HG03135 (cell line): ENCODE data around the gene ARHGAP25.

Experiments
- ATAC-seq: cut with Tn5 transposase; IDR thresholded peaks from one replicate; pipeline ENCODE4 v1.9.1; 2021; ENCODE audit warnings: mild to moderate bottlenecking, moderate library complexity; ENCODE audit not compliant: unreplicated experiment

ARHGAP25 gene

DNA sequence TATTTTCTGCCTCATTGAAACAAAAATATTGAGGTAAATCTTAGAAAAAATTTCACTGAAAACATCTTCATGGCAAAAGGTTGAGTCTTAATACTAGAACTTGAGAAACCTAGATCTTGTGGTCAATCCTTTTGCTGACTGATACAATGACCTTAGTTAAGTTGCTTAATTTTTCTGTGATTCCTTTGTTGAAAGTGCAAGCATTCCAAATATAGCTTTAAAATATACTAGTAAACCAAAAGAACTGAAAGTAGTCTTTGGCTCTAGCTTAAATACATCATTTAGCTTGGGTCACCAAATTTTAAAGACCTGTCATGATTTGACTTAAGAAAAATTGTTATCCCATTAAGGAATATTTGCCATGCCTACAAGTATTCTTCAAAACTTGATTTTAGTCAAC is 119.9 kb downstream of the ARHGAP25 start:
- ATAC-seq, result no peak

DNA sequence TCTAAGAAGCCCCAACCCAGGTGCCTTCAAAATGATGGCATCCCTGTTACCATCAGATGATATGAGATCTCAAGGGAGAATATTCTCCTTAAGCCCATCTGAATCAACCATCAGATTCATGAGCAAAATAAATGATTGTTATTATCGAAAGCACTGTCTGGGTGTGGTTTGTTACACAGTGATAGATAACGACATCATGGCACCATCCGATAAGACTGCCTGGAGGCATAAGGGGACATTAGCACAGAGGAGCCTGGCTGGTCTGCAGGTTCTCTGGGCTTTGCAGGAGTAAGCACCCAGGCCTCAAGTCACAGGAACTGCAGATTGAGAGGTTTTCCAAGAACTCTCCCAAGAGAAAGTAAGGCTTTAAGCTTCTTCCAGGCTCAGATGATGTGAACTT is 120.9 kb downstream of the ARHGAP25 start:
- ATAC-seq, result no peak

DNA sequence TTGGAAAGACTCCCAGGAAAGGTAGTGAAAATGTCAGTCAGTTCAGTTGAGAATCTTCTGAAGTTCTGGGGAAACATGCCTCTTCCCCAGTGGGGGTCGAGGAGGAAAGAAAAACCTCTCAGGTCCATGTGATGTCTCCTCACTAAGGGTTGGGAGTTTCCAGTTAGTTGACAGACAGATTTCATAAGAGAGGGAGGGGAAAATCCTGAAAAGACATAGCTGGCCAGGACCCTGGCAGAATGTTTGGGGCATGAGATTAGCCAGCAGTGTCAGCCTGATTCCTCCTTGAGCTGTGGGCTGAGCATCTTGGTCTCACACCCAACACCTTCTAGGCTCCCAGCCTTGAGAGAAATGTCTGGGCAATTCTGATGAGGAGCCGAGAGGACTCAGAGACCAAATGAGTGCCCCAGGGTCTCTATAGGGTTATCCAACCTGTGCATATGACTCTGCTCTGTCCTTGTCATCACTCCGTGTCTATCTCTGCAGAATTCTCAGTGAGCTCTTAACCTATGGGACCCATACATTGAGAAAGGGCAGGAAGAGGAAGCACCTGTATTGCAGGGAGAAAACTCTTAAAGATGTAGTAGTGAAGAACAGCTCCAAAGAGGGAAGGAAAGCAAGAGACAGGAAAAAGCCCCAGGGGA is 122.7 kb downstream of the ARHGAP25 start:
- ATAC-seq, result no peak

DNA sequence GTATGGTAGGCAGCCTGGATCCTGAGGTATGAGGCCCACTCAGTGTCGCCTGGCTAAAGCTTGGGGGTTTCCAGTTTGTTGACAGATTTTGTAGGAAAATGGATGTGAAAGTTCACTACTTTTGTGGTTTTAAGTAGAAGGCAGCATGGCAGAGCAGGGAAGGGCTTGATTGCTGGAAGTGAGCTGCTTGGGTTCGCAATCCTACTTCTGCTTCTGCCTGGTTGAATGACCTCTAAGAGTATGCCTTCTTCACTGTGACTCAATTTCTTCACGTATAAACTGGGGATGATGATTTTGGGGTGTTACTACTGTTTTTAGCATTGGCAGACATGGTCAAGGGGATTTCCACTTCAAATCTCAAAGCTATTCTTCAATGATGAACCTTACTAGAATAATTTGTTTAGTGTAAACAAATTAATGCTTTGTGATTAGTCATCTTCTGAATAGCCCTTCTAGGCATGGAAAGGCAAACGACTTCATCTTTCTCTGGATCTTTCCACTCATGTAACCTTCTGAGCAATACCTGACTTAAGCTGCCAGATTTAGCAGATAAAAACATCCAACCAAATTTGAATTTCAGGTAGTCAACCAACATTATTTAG is 123.3 kb downstream of the ARHGAP25 start:
- ATAC-seq, result no peak

DNA sequence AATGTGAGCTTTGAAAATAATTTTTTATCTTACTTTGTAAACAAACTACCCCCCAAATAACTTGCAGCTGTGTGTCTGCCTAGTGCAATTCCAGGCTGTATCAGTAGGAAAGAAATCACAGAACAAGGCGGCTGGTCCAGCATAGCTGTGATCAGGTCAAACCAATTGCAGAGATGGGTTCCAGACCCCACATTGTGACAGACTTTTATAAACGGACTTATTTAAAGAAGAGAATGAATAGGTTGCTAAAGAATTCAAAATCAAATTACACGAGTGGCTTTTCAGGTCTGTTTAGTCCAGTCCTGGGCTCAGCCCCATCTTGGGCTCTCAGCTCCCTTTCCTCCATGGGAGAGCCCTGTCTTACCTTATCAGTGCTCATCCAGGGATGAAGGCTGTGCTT is 125.5 kb downstream of the ARHGAP25 start:
- ATAC-seq, result no peak

DNA sequence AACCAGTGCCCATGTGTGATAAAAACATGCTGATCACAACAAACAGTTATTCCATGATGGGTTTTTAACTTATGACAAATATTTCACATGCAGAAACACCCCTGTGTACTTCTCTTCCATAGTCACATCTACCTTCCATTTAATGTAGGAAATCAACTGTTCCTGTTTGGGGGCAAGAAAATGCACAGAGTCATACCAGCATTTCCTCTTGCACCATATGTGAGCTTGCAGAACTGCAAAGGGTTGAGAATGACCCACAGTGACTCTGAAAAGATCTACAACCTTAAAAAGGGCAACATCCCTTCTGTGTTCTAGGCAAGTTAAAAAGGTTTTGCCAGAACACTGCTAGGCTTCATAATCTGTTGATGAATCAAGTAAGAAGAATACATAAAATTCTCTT is 126.7 kb downstream of the ARHGAP25 start:
- no peak for ATAC-seq

DNA sequence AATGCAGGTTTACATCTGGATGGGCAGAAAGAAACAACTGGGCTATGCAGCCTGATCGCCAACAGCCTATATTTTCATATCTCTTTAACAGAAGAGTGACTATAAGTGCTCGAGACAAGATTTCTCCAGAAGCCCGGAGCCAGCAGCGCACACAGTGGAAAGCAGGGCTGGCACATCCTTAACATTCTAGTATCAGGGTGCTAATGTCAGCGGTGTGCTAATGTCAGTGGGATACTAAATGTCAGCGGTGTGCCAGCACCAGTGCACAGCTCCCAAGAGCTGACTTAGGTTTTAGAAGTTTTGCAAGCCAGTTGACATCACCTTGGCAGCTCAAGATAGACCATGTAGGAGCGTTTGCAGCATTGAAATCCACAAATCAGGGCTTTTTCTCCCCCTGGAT is 128.3 kb downstream of the ARHGAP25 start:
- ATAC-seq, result no peak

DNA sequence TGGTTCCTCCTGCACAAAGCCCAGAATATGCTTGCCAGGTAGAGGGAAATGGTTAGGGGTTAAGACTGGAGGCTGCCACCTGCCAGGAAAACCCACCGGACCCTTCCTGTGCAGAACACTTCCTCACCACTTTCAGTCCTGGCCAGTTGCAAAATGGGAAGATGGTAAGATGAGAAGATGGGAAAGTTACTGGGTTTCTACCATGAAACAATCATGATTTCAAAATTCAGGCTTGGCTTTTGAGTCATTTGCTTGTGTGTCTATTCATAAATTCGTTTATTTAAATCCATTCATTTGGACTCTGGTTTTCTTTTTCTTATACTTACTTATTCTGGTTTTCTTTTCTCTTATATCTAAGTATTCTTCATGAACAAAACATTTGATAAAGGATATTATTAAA is 129.4 kb downstream of the ARHGAP25 start:
- no peak for ATAC-seq

DNA sequence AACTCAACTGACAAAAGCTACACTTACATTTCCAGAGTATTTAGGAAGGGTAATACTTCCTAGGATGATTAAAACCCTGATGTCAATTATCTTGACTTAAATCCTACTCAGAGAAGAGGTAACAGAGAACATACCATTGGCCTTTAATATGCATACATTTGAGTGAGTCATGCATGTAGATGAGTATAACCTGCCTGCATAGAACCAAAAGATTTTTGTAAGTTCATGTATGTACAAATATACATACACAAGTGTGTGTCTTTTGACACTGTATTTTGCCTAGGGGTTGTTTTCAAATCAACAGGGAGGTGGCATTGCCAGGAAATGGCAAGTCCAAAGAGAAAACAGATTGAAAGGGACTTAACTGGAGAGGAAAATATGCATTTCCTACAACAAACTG is 130.5 kb downstream of the ARHGAP25 start:
- no peak for ATAC-seq

DNA sequence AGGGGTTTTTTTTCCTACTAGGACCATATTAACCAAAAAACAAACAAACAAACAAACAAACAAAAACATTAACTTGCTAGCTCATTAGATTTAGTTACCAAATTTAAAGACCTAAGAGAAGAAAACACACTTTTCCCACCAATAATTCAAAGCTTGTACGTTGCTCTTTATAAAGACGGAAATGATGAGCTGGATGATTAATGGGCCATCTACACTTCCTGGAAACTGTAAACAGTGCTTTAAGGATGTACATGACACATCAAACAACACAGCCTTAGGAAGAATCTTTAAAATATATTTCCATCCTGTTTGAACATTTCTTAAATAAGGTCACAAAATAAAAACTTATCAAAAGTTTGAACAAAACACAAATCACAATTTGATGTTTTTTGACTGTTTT is 135.6 kb downstream of the ARHGAP25 start:
- no peak for ATAC-seq

DNA sequence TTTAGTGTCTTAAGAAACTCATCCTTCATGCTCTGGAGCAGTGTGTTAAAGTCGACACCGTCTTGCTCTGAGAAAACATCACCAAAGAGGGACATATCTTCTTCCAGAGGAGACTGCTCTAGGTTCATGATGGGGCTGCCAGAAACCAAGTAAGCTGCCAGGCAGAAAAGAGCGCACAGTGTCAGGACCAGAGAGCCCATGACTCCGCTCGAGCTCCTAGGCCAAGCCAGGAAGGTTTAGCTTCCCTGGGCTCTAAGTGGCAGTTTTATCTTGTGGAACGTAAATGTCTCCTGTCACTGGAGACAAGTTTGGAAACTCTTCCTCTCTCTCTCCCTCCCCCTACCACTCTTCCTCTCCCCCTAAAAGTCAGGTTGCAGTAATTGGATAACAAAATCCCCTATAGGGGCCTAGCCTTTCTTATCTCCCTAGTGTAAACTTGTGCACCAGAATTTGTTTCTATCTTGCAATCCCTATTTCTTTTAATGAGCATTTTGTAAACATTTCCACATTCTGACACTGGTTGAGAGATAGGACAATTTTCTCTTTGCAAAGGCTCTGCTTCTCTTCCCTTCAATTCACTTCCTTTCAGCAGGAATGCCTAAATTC is 136.7 kb downstream of the ARHGAP25 start, which contains the start of gene BMP10:
Gene BMP10, minus strand, starts transcription at position 239 of the 606 bp plus-strand sequence. Its CDS starts 39 bp downstream, at position 200.
- ATAC-seq, result no peak
